ENCODE measurements around the gene OR2H2.

Gene OR2H2

GRCh38 chr6:29593199-29593855 lies 8.4 kb downstream of the OR2H2 start:
- DNase-seq (ENCODE audit: low spot score), result no peak

GRCh38 chr6:29596381-29596900 lies 11.5 kb downstream of the OR2H2 start:
- DNase-seq (ENCODE audit: low spot score), result no peak

GRCh38 chr6:29597184-29597583 lies 12.3 kb downstream of the OR2H2 start:
- DNase-seq (ENCODE audit: low spot score), result no peak

- DNase-seq (ENCODE audit: low spot score), result no peak
Measured at GRCh38 chr6:29598172-29598747, 13.3 kb downstream of the OR2H2 start.

- no peak for DNase-seq (ENCODE audit: low spot score)
Measured at GRCh38 chr6:29602564-29603361, 17.8 kb downstream of the OR2H2 start.

- no peak for DNase-seq (ENCODE audit: low spot score)
Measured at GRCh38 chr6:29603456-29603855, 18.5 kb downstream of the OR2H2 start.

GRCh38 chr6:29603930-29604329 lies 19.0 kb downstream of the OR2H2 start:
- DNase-seq (ENCODE audit: low spot score), result no peak

GRCh38 chr6:29608131-29608530 lies 23.2 kb downstream of the OR2H2 start:
- DNase-seq (ENCODE audit: low spot score), result no peak

GRCh38 chr6:29610540-29610939 lies 25.6 kb downstream of the OR2H2 start:
- DNase-seq (ENCODE audit: low spot score), result no peak

GRCh38 chr6:29611426-29611825 lies 26.5 kb downstream of the OR2H2 start:
- DNase-seq (ENCODE audit: low spot score), result no peak

- DNase-seq (ENCODE audit: low spot score), result no peak
Measured at GRCh38 chr6:29617782-29618554, 33.0 kb downstream of the OR2H2 start.

- no peak for DNase-seq (ENCODE audit: low spot score)
Measured at GRCh38 chr6:29619578-29620160, 34.7 kb downstream of the OR2H2 start.

- no peak for DNase-seq (ENCODE audit: low spot score)
Measured at GRCh38 chr6:29620630-29621029, 35.7 kb downstream of the OR2H2 start.

- no peak for DNase-seq (ENCODE audit: low spot score)
Measured at GRCh38 chr6:29624520-29624961, 39.6 kb downstream of the OR2H2 start.

GRCh38 chr6:29625337-29625930 lies 40.5 kb downstream of the OR2H2 start:
- no peak for DNase-seq (ENCODE audit: low spot score)

- no peak for DNase-seq (ENCODE audit: low spot score)
Measured at GRCh38 chr6:29626948-29627754, 42.2 kb downstream of the OR2H2 start.

- no peak for DNase-seq (ENCODE audit: low spot score)
Measured at GRCh38 chr6:29627755-29628418, 43.0 kb downstream of the OR2H2 start.

GRCh38 chr6:29628419-29629281 lies 43.7 kb downstream of the OR2H2 start:
- no peak for DNase-seq (ENCODE audit: low spot score)

- no peak for DNase-seq (ENCODE audit: low spot score)
Measured at GRCh38 chr6:29629571-29629970, 44.6 kb downstream of the OR2H2 start.
